ENCODE results near the gene RAB31.

RAB31 gene

DNA sequence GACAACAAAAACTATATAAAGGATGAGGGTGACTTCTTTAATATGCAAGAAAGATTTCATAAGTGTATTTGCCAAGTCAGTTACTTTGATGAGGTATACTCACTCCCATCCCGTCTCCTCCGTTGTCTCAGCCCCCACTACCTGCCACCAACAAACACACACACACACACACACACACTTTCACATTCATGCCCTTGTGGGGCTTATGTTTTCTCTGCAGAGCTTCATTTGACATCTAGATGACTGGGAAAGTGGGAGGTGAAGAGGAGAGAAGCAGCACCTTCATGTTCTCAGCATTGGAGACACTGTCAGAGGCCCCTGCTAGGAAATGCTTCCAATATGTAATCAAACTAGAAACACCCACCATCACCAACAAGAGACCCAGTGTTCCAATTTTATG is 155.2 kb downstream of the RAB31 start:
- no peak for DNase-seq (ENCODE audit: low read depth in 3 of 3)

DNA sequence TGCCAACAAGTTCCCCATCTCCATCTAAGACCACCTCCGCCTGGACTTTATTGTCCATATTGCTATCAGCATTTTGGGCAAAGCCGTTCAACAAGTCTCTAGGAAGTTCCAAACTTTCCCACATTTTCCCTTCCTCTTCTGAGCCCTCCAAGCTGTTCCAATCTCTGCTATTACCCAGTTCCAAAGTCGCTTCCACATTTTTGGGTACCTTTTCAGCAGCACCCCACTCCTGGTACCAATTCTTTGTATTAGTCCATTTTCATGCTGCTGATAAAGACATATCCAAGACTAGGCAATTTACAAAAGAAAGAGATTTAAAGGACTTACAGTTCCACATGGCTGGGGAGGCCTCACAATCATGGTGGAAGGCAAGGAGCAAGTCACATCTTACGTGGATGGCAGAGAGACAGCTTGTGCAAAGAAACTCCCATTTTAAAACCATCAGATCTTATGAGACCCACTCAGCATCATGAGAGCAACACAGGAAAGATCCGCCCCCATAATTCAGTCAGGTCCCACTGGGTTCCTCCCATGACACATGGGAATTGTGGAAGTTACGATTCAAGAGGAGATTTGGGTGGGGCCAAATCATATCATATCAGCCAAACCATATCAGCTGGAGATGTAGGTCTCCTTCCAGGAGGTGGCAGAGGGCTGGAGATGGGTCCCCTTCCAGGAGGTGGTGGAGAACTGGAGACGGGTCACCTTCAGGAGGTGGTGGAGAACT is 157.8 kb downstream of the RAB31 start:
- no peak for DNase-seq (ENCODE audit: low read depth in 3 of 3)

DNA sequence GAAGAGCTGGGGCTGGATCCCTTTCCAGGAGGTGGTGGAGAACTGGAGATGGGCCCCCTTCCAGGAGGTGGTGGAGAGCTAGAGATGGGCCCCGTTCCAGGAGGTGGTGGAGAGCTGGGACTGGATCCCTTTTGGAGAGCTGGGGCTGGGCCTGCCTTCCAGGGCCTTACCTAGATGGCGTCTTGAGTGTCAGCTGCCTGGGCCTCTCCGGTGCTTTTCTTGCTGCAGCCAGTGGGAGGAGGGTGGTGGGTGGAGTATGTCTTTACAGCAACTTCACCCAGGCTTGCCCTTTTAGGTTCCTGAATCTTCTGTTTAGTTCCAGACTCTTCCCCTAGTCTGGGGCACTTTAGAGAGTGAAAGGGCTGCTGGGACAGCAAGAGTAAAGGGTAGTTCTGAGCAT is 158.5 kb downstream of the RAB31 start:
- no peak for DNase-seq (ENCODE audit: low read depth in 3 of 3)

DNA sequence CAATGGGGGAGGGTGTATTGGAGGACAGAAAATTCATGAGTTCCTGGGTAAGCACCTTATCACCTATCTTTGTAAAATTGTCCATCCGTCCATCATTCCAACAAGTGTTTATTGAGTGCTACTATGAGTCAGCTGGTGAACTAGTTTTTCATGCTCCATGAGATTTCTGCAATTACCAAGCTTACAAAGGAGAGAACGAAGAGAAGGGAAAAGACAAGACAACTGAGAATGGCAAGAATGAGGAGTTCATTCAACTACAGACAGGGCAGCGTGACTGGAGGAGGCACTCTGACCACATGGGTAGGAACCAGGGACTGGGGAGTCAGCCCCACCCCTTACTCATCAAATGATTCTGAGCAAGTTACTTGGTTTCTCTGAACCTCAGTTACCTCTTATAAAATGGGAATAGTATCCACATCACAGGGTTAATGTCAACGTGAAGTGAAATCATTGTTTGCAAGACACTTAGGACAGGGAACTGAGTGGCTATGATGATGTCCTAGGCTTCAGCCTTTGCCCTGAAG is 159.0 kb downstream of the RAB31 start:
- no peak for DNase-seq (ENCODE audit: low read depth in 3 of 3)

DNA sequence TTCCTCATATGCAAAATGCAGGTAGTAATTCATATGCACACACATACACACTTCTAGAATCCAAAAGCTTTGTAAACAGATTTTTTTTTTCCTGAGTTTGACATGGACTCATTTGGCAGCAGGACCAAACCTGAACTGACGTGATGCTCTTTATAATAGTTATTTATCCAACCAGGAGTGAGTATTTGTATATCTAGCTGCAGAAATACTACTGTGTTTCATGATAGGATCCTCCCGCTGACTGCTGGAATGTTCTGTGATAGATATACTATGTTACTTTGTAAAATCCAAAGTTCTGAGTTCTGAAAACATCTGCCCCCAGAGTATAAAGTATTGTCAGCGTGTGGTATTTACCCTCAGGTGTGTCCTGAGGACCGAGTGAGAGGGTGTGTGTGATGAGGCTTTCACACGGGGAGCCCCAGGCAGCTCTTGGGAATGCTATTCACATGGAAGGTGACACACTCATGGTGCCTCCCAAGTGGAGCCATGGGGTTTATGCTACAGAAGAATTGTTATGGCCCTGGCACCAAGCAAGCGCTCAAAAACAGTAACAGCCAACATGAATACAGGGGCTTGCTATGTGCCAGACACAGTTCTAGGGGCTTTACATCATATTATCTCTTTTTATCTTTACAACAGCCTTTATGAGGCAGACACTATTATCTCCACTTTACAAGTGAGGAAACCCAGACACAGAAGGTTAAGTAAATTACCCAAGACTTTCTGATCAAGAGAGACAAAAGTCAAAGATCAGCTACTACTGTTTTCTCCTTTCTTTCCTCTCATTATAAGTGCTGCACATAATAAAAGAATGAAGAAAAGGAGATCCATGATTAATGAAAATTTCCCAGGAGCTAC is 161.0 kb downstream of the RAB31 start:
- DNase-seq (ENCODE audit: low read depth in 3 of 3): no peak

DNA sequence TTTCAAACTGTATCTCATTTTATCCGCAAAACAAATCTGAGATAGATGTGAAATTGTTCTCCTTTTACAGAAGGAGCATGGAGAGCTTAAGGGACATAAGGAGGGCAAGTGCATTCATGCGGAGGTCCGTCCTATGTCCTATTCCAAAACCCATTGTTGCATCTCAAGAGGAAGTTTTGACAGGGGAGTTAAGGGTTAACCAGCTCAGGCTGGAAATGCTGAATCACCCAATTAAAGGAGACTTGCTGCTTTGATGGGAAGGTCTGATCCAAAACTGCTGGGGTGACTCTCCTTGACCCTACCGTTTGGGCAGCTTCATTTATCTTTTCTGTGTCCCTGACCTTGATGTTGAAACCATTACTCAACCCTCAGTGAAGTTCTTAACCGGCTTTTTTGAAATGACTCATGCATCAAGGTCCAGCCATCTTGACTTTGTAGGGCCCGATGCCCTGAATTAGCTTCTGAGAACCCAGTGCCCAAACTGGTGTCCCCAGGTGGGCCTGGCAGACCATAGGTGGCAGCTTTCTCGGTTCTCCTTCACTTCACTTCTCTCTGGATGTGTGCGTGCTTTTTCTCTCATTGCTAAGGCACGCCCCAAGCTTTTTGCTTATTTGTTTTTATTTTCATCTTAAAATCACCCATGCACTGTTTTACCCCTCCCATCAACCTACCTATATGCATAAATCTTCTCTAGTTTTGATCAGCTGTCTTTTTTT is 161.8 kb downstream of the RAB31 start:
- DNase-seq (ENCODE audit: low read depth in 3 of 3): no peak

DNA sequence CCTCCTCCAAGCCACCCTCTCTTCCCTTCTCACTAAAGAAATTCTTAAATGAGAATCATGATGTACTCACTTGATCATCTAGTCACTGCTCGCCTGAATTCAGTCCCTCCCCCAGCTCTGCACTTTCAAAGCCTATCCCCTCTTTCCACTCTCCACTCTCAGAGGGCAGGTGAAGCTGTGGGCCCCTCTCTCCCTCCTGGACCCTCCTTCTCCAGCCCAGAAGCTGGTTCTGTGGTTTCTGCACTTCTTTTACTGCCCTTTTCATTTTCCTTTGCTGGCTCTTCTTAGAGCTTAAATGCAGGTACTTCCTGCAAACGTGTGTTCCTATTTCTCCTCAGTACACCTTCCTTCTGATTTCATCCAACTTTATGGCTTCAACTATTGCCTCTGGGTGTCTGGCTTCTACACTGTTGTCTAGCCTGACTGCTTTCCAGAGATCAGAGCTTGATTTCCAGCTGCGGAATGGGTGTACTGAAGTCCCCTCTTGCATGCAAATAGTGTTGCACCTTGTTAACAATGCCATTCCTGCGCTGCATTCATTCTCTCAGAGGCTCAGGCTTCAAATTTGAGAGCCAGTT is 162.4 kb downstream of the RAB31 start:
- no peak for DNase-seq (ENCODE audit: low read depth in 3 of 3)

DNA sequence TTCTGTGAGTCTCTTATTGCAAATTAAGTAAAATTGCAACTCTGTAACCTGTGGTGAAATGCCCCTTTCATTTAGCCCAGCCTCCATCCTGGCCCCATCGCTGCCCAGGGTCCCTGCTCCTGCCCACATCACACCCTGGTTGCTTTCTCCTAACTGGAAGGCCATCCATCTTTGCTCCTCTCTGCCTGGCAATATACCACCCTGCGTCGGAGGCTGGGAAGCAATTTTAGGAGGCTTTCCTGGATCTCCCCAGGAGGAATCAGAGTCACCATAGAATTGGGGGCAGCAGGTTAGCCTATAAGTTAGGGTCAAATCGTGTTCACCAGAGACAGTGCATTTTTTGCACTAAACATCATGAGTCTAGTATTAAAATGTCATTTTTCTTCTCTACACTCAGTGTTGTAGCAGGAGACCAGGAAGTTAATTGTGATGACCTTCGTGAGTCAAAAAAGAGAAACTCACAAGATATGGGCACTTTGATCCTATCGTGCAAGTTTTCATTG is 163.2 kb downstream of the RAB31 start:
- DNase-seq (ENCODE audit: low read depth in 3 of 3): no peak

DNA sequence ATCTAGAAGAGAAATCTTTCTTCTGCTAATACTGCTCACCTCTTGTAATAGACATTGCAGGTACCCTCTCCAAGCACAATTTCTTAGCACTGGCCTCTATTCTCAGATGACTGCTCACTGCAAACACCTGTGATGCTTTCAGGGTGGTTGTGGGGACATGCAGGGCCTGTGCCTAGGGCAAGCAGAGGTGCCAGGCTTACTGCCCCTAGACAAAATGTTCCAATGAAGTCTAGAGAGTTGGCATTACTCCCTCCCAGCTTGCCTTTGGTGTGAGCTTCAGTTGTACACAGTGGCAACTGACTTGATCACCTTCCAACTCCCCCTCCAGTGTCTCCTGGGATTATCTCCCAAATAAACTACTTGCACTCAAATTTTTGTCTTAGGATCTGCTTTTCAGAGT is 164.7 kb downstream of the RAB31 start:
- DNase-seq (ENCODE audit: low read depth in 3 of 3): no peak

DNA sequence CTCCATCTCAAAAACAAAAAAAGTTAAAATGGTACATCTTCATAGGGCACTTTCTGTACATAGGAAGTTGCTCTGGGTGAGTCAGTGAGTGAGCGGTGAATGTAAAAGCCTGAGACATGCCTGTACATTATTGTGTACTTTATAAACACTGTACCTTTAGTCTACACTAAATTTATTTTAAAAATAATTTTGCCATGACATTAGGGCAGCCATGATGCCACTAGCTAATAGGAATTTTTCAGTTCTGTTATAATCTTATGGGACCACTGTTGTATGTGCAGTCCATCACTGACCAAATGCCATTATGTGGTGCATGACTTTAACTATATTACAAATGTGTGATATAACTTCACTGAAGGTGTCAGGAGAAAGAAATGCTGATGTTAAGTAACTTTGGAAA is 166.6 kb downstream of the RAB31 start:
- no peak for DNase-seq (ENCODE audit: low read depth in 3 of 3)

DNA sequence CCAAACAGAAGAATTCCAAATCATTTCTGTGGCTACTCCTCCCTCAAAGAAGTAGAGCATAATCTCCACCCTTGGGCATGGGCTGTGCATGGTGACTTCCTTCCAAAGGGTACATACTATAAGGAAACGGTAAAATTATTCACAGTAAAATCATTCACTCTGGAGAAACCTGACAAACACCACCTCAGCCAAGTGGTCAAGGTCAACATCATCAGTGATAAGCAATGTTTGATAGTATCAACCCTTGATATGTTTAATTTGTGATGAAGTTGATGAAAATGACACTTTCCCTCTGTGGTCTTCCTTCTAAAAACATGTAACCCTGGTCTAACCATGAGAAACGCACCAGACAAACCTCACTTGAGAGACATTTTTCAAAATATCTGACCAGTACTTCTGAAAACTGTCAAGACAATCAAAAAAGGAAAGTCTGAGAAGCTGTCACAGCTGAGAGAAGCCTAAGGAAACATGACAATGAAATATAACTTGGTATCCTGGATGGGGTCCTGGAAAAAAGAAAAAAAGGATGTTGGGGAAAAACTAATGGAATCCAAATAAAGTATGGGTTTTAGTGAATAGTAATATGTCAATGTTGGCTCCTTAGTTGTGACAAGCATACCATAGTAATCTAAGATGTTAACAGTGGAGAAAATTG is 168.2 kb downstream of the RAB31 start:
- DNase-seq (ENCODE audit: low read depth in 3 of 3): no peak

DNA sequence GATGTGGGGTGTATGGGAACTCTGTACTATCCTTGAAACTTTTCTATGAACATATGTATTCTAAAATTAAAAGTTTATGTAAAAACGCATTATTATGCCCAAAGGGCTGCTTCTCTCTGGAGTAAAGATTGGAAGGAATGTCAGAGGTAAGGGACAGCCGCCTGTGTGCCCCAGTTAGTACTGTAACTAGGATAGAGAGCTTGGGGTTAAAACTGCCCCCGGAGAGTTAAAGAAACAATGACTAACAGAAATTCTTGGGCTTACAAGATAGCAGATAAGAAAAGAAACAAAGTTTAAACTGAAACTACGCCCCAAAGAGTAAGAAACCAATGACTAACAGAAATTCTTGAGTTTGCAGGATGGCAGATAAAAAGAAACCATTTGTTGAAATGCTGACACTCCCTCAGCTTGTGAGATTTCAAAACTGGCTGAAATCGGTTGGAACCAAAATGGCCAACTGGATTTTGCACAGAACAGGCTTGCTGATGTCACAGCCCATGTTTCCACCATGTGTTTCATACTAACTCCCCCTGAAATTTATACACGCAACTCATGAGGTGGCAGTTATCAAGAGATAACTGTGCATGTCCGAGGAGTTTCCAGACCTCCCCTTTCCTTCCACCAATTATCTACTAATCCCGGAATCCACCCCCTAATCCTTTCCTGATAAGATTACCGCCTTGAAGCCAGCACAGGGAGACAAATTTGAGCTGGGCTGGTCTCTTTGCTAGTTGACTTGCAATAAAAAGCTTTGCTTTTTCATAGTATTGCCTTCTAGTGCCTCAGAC is 169.0 kb downstream of the RAB31 start:
- no peak for DNase-seq (ENCODE audit: low read depth in 3 of 3)

DNA sequence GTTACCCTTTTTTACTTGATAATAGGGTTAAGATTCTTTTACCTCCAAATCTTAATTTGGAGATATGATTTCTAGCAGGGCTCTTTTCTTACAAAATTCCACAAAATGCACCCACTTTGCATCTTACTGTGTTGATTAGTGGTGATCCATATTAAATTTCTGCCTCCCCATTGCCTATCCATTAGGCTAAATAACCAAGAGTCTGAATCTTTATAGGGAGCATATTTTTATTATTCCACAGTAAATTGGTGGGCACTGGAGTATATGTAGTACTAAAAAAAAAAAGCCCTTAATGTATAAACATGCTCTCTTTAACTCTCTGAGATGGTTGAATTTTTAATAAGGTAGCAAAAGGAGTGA is 169.5 kb downstream of the RAB31 start:
- DNase-seq (ENCODE audit: low read depth in 3 of 3): no peak

DNA sequence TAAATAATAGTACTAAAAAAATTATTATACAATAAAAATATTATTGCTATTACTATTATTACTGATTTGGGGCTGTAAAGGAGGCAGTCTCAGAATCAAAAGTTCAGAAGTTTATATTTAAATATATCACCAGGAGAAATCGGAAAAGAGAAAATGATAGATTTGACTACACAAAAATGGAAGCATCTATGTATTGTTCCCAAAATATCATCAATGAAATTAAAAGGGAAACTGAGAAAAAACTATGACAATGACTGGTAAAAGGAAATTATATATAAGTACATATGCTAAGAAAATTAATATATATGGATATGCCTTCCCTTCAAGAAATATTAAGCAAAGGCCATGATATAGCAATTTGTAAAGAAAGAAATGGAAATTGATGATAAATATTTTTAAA is 170.0 kb downstream of the RAB31 start:
- no peak for DNase-seq (ENCODE audit: low read depth in 3 of 3)

DNA sequence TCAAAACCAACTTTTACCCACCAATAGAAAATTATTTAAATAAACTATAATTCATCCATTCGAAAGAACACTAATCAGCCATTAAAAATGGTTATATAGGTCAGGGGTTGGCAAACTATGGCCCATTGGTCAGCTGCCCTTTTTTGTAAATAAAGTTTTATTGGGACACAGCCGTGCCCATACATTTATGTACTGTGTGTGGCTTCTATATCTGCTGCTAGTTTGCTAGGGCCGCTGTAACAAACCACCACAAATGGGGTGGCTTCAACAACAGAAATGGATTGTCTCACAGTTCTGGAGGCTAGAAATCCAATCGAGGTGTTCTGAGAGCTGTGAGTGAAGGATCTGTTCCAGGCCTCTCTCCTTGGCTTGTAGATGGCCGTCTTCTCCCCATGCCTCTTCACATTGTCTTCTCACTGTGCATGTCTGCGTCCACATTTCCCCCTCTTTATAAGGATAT is 170.7 kb downstream of the RAB31 start:
- DNase-seq (ENCODE audit: low read depth in 3 of 3): no peak

DNA sequence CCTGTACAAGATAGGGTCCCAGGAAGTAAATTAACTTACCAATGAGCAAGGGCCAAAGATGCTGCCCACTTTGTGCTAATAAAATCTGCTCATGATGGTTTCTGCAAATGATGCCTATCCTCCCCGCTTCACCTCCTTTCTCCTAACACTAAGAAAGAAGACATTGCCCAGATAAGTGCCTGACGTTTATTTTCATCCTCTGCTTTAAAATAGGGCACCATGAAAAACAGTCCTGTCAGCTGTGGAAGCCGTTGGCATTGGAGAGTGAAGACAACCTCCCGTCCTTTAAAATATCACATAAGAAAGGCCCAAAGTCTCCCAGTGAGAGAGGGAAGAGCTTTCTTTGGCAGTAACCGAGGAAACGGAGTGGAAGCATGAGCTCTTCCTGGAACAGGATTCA is 176.0 kb downstream of the RAB31 start:
- DNase-seq (ENCODE audit: low read depth in 3 of 3): no peak

DNA sequence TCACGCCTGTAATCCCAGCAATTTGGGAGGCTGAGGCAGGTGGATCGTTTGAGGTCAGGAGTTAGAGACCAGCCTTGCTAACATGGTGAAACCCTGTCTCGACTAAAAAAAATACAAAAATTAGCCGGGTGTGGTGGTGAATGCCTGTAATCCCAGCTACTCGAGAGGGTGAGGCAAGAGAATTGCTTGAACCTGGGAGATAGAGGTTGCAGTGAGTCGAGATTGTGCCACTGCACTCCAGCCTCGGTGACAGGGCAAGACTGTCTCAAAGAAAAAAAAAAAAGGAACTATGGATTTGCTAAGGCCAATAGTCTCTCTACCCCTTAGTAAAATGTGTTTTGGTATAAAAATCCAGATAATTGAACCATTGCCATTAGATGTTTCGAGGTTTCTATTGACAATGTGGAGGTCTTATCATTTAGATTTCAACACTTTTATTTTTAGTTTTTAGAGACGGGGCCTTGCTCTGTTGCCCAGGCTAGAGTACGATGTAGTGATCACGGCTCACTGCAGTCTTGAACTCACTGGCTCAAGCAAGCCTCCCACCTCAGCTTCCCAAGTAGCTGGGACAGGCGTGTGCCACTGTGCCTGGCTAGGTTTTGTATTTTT is 176.5 kb downstream of the RAB31 start:
- DNase-seq (ENCODE audit: low read depth in 3 of 3): no peak

DNA sequence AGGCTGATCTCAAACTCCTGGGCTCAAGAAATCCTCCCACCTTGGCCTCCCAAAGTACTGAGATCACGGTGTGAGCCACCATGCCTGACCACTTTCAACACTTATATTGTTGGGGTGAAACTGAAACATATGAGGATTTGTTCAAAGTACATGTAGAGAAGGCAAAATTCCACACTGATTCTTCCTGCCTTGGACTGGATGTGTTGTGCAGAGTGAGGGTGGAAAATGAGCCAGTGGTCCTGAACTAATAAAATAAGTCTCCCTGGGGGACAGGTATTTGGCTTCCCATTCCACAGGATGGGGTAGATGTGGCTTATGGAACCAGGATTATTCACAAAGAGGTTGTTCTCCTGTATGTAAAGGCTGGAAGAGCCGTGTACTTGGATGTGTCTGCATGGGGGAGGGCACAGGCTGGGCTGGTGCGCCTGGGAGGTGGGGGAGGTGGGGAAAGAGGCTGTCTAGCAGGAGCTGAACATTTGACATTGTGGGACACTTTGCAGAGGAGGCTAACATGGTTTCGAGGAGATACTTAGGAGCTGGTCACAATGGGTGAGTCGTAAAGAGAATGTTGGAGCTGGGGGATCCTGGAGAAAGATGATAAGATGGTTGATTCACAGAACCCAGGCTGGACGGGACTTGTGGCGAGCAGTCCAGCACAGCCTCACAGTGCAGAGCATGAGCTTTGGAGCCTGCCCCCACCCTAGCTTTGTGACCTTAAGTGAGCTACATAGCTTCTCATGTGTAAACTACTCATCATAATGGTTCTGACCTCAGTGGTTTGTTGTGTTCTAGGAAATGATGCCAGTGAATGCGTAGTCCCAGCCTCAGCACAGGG is 177.3 kb downstream of the RAB31 start, which contains the start of gene TXNDC2:
Gene TXNDC2 (plus strand): TSS at position 804 of the 835 bp plus-strand sequence. CDS start 708 bp downstream, outside the sequence.
- no peak for DNase-seq (ENCODE audit: low read depth in 3 of 3)

DNA sequence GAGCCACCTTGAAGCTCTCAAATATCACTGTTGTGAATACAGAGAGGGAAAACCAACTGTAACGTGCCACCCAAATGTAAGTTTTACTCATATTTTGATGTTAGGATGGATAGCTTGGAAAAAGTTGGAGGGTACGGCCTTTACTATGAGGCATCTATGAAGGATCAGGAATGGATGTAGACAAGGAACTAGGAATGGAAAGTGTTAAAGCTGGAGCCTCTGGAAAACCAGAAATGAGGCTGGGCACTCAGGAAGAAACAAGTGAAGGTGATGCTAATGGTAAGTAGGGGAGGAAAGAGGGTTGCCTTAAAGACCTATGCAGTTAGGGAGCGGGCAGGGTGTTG is 177.9 kb downstream of the RAB31 start:
- no peak for DNase-seq (ENCODE audit: low read depth in 3 of 3)
